K562 (cell line): Measurements from ENCODE around the gene CELA3A. TPM values are rescaled to one million over a fixed set of nuclear protein-coding genes. Genes with fewer than 3 reads are reported as not detected.
A peak's percentile ranks its signal among the peaks of the same experiment; 100 is the strongest.

ENCODE experiments used
- CHD2 ChIP-seq: IDR thresholded peaks from 2 replicates; pipeline ENCODE4 v1.6.1; 2011; ENCODE audit warnings: low read depth, low read length
- CXXC5 ChIP-seq: fragments of 250-450 bp; sonication (Bioruptor Pico); IDR thresholded peaks from 2 replicates; pipeline ENCODE4 v1.8.0; 2022; ENCODE audit warnings: inconsistent platforms, mild to moderate bottlenecking, moderate library complexity
- ELF4 ChIP-seq: fragments of 450-650 bp; formaldehyde crosslinking; IDR thresholded peaks from 2 replicates; pipeline ENCODE4 v1.4.0; 2022; ENCODE audit warnings: missing genetic modification characterization
- ESRRA ChIP-seq: fragments of 450-650 bp; IDR thresholded peaks from 2 replicates; pipeline ENCODE4 v1.6.1; 2014; ENCODE audit warnings: low read depth, mild to moderate bottlenecking, moderate library complexity, borderline replicate concordance
- FOXP4 ChIP-seq: sonication (generic); formaldehyde crosslinking; IDR thresholded peaks from 2 replicates; pipeline ENCODE4 v1.8.0; 2022; ENCODE audit warnings: mild to moderate bottlenecking, missing genetic modification reagents, borderline replicate concordance
- FUS ChIP-seq: fragments of 200-400 bp; formaldehyde crosslinking; optimal IDR thresholded peaks from 2 replicates; pipeline ENCODE3; 2017; ENCODE audit warnings: low read depth, low read length
- GABPB1 ChIP-seq: sonication (generic); formaldehyde crosslinking; IDR thresholded peaks from 2 replicates; pipeline ENCODE4 v1.8.0; 2022; ENCODE audit warnings: mild to moderate bottlenecking, missing genetic modification reagents
- KLF13 ChIP-seq: fragments of 450-650 bp; IDR thresholded peaks from 2 replicates; pipeline ENCODE4 v1.6.1; 2016; ENCODE audit warnings: missing genetic modification characterization, low read depth, mild to moderate bottlenecking, missing compliant biosample characterization, moderate library complexity, borderline replicate concordance
- MCM5 ChIP-seq: fragments of 450-650 bp; IDR thresholded peaks from 2 replicates; pipeline ENCODE4 v1.6.1; 2016; ENCODE audit warnings: low read depth
- MLX ChIP-seq, 2 experiments: fragments of 450-650 bp in 1 of 2; sonication (generic) in 1 of 2; formaldehyde crosslinking; conservative IDR thresholded peaks; 2 replicates each; pipeline versions ENCODE4 v1.4.0 to v1.8.1; 2020 to 2022; ENCODE audit warnings: mild to moderate bottlenecking in 1 of 2, missing genetic modification reagents in 1 of 2
- PHTF2 ChIP-seq: fragments of 250-450 bp; sonication (Bioruptor Pico); IDR thresholded peaks from 2 replicates; pipeline ENCODE4 v1.5.0; 2021; ENCODE audit warnings: mild to moderate bottlenecking
- PRPF4 ChIP-seq: fragments of 200-400 bp; formaldehyde crosslinking; IDR thresholded peaks from one replicate; pipeline ENCODE4 v1.6.1; 2017; ENCODE audit warnings: low read length, low read depth, mild to moderate bottlenecking; ENCODE audit not compliant: insufficient read depth, poor library complexity, severe bottlenecking
- PTRF ChIP-seq: fragments of 450-650 bp; IDR thresholded peaks from 2 replicates; pipeline ENCODE4 v1.6.1; 2016; ENCODE audit warnings: mild to moderate bottlenecking, missing genetic modification characterization, missing compliant biosample characterization
- PTTG1 ChIP-seq: fragments of 450-650 bp; IDR thresholded peaks from 2 replicates; pipeline ENCODE4 v1.6.1; 2016; ENCODE audit warnings: low read depth, mild to moderate bottlenecking, missing genetic modification characterization, missing compliant biosample characterization
- RBM25 ChIP-seq: fragments of 200-400 bp; formaldehyde crosslinking; IDR thresholded peaks from 2 replicates; pipeline ENCODE4 v1.6.1; 2018; ENCODE audit warnings: low read length, low read depth, moderate library complexity; ENCODE audit not compliant: severe bottlenecking
- SIX5 ChIP-seq, 2 experiments: IDR thresholded peaks; 2 replicates each; pipeline ENCODE4 v1.6.1; 2011; ENCODE audit warnings: low read length in 2 of 2, borderline replicate concordance in 1 of 2, low read depth in 1 of 2, mild to moderate bottlenecking in 1 of 2, moderate library complexity in 1 of 2; ENCODE audit not compliant: insufficient read depth in 1 of 2
- SP1 ChIP-seq: sonication (generic); formaldehyde crosslinking; IDR thresholded peaks from 2 replicates; pipeline ENCODE4 v1.8.1; 2022; ENCODE audit warnings: mild to moderate bottlenecking, missing genetic modification reagents
- SPI1 ChIP-seq: IDR thresholded peaks from 2 replicates; pipeline ENCODE4 v1.6.1; 2011; ENCODE audit warnings: low read depth, low read length, control low read depth, borderline replicate concordance
- TAL1 ChIP-seq: fragments of 450-650 bp; IDR thresholded peaks from 2 replicates; pipeline ENCODE4 v1.6.1; 2016; ENCODE audit warnings: mild to moderate bottlenecking
- YY1 ChIP-seq, 3 experiments: IDR thresholded peaks; 2 replicates each; pipeline ENCODE4 v1.6.1; 2011; ENCODE audit warnings: low read length in 2 of 3, mild to moderate bottlenecking in 2 of 3, moderate library complexity in 2 of 3, borderline replicate concordance in 1 of 3, control low read depth in 1 of 3, low read depth in 1 of 3; ENCODE audit not compliant: insufficient read depth in 3 of 3, insufficient replicate concordance in 2 of 3, control insufficient read depth in 1 of 3, insufficient read length in 1 of 3; ENCODE audit errors: extremely low read depth in 1 of 3
- ZNF12 ChIP-seq: sonication (generic); formaldehyde crosslinking; IDR thresholded peaks from 2 replicates; pipeline ENCODE4 v1.4.0; 2020; ENCODE audit warnings: mild to moderate bottlenecking, missing genetic modification reagents
- ZNF140 ChIP-seq: fragments of 250-450 bp; sonication (Bioruptor Pico); IDR thresholded peaks from 2 replicates; pipeline ENCODE4 v1.8.0; 2021; ENCODE audit warnings: moderate library complexity, mild to moderate bottlenecking, inconsistent platforms
- ZNF184 ChIP-seq: sonication (generic); formaldehyde crosslinking; IDR thresholded peaks from 2 replicates; pipeline ENCODE4 v1.5.0; 2020; ENCODE audit warnings: missing genetic modification reagents
- ZNF212 ChIP-seq: fragments of 450-650 bp; formaldehyde crosslinking; IDR thresholded peaks from 2 replicates; pipeline ENCODE4 v1.4.0; 2020; ENCODE audit warnings: mild to moderate bottlenecking
- ZNF224 ChIP-seq: sonication (generic); formaldehyde crosslinking; IDR thresholded peaks from 2 replicates; pipeline ENCODE4 v1.8.0; 2022; ENCODE audit warnings: mild to moderate bottlenecking, missing genetic modification reagents
- polyA plus RNA-seq, 8 experiments: library from polyadenylated mRNA; depleted of rRNA in 4 of 8; stranded (reverse) in 5 of 8; unstranded in 3 of 8; fragments of >200 nt; fragmentation: Nextera tagmentation in 2 of 8; fragmentation: Illumina TruSeq in 1 of 8; extraction: Ambion mirVana in 2 of 8; extraction: Trizol in 1 of 8; gene quantifications; 2 replicates each; pipeline versions ENCODE4 v1.2.1 to v1.2.3, GENCODE V29; 2011 to 2014; ENCODE audit warnings: inconsistent platforms in 1 of 8, missing spikeins in 1 of 8
- total RNA-seq, 7 experiments: library from RNA; depleted of rRNA in 6 of 7; stranded (reverse); fragments of >200 nt in 6 of 7; fragmentation: Illumina TruSeq in 2 of 7; extraction: Trizol in 2 of 7; gene quantifications; 2 replicates each; pipeline versions ENCODE4 v1.2.1 to v1.2.3, GENCODE V29; 2011 to 2021; ENCODE audit warnings: low replicate concordance in 1 of 7
- TF ChIP-seq, protein P1 (sequence below): fragments of 450-650 bp; IDR thresholded peaks from 2 replicates; pipeline ENCODE4 v1.6.1; 2018; ENCODE audit warnings: mild to moderate bottlenecking, low read depth; ENCODE audit not compliant: partially characterized antibody

CELA3A gene
- total and polyA plus RNA-seq, 9 of the 15 experiments (the other 6 are each of a cell fraction or from before 2014, with no cell fraction given): 5.4 TPM; not detected in 8

DNA sequence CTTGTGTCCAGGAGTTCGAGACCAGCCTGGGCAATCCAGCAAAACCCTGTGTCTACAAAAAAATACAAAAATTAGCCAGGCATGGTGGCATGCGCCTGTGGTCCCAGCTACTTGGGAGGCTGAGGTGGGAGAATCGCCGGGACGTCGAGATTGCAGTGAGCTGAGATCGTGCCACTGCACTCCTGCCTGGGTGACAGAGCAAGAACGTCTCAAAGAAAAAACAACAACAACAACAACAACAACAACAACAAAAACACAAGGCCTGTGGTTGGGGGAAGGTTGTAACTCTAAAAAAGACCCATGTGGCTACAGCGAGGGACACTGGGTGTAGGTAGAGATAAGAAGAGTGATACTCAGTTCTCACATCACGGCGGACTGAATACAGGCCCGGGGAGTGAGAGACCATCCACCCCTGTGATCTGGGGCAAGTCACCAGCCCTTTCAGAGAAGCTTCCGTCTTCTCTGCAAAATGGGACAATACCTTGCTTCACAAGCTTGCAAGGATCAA, 50.2 kb downstream of the CELA3A start (continued):
- TF ChIP-seq, protein P1, sequence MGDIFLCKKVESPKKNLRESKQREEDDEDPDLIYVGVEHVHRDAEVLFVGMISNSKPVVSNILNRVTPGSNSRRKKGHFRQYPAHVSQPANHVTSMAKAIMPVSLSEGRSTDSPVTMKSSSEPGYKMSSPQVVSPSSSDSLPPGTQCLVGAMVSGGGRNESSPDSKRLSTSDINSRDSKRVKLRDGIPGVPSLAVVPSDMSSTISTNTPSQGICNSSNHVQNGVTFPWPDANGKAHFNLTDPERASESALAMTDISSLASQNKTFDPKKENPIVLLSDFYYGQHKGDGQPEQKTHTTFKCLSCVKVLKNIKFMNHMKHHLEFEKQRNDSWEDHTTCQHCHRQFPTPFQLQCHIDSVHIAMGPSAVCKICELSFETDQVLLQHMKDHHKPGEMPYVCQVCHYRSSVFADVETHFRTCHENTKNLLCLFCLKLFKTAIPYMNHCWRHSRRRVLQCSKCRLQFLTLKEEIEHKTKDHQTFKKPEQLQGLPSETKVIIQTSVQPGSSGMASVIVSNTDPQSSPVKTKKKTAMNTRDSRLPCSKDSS: no peak
- TF ChIP-seq ZNF212 (CRISPR knock-in tag) (no peak), PHTF2 (no peak), GABPB1 (CRISPR knock-in tag) (no peak; the same call in 1 of the 2 replicates), SP1 (CRISPR knock-in tag) (no peak), ZNF12 (CRISPR knock-in tag) (no peak), ZNF184 (CRISPR knock-in tag) (no peak), KLF13 (no peak), MCM5 (no peak), ELF4 (no peak), SIX5 (IDR thresholded peaks at IDR 0.05; ENCODE audit: borderline replicate concordance in 1 of 2, insufficient read depth in 1 of 2, low read depth in 1 of 2, low read length in 2 of 2) (no peak), TAL1 (no peak), CXXC5 (no peak), SPI1 (no peak), PTTG1 (tag) (no peak), FOXP4 (peak; percentile 19; the same call in 1 of the 2 replicates), RBM25 (no peak), ESRRA (no peak), PRPF4 (no peak), ZNF140 (no peak), PTRF (tag) (no peak), ZNF224 (no peak), YY1 (IDR thresholded peaks at IDR 0.05; ENCODE audit: borderline replicate concordance in 1 of 3, control insufficient read depth in 1 of 3, extremely low read depth in 1 of 3, insufficient read depth in 3 of 3, insufficient read length in 1 of 3, insufficient replicate concordance in 2 of 3, low read depth in 1 of 3, low read length in 2 of 3) (no peak), FUS (no peak), MLX (CRISPR knock-in tag; conservative IDR thresholded peaks at IDR 0.05) (no peak), CHD2 (no peak)
